H1 (cell line): ENCODE measurements around the gene SBF1. TPM values are rescaled to one million over a fixed set of nuclear protein-coding genes. Genes with fewer than 3 reads are reported as not detected.

Experiments used
- CBX8 ChIP-seq: fragments of 300-800, 300-1000 bp; sonication (generic); IDR thresholded peaks from 2 replicates; pipeline ENCODE4 v1.7.1; 2016; ENCODE audit warnings: low read depth, low read length, borderline replicate concordance
- EP300 ChIP-seq, 2 experiments: IDR thresholded peaks; 1 replicate in 1 of 2; 2 replicates in 1 of 2; pipeline ENCODE4 v1.6.1; 2011 to 2012; ENCODE audit warnings: low read depth in 2 of 2, low read length in 2 of 2, mild to moderate bottlenecking in 2 of 2, borderline replicate concordance in 1 of 2, inconsistent platforms in 1 of 2, moderate library complexity in 1 of 2
- GTF2F1 ChIP-seq: IDR thresholded peaks from 2 replicates; pipeline ENCODE4 v1.6.1; 2012; ENCODE audit warnings: low read depth, low read length, improper control_type of control experiment, borderline replicate concordance
- POLR2AphosphoS5 ChIP-seq: IDR thresholded peaks from 2 replicates; pipeline ENCODE4 v1.6.1; 2011; ENCODE audit warnings: low read depth, low read length
- SIX5 ChIP-seq: IDR thresholded peaks from 2 replicates; pipeline ENCODE4 v1.6.1; 2011; ENCODE audit warnings: mild to moderate bottlenecking, low read depth, low read length
- polyA plus RNA-seq, 7 experiments: library from polyadenylated mRNA; depleted of rRNA in 3 of 7; stranded (reverse) in 5 of 7; unstranded in 2 of 7; fragments of >200 nt in 5 of 7; fragments of 200-250 nt in 2 of 7; gene quantifications; 1 replicate in 5 of 7; 2 replicates in 1 of 7; 4 replicates in 1 of 7; pipeline versions ENCODE4 v1.2.1 to v1.2.3, GENCODE V29; 2011 to 2013; ENCODE audit warnings: missing spikeins in 2 of 7, mixed read lengths in 2 of 7
- total RNA-seq: library from RNA; stranded (reverse); fragmentation: NEBNext Ultra II Directional; extraction: Animal tissue kit (Norgen Biotek cat#: 25700); gene quantifications from 2 replicates; pipeline ENCODE4 v1.2.1, GENCODE V29; 2021

Gene SBF1
- total and polyA plus RNA-seq, 2 of the 8 experiments (the other 6 are each of a cell fraction or from before 2014, with no cell fraction given): 29.1 to 71.5 TPM

DNA sequence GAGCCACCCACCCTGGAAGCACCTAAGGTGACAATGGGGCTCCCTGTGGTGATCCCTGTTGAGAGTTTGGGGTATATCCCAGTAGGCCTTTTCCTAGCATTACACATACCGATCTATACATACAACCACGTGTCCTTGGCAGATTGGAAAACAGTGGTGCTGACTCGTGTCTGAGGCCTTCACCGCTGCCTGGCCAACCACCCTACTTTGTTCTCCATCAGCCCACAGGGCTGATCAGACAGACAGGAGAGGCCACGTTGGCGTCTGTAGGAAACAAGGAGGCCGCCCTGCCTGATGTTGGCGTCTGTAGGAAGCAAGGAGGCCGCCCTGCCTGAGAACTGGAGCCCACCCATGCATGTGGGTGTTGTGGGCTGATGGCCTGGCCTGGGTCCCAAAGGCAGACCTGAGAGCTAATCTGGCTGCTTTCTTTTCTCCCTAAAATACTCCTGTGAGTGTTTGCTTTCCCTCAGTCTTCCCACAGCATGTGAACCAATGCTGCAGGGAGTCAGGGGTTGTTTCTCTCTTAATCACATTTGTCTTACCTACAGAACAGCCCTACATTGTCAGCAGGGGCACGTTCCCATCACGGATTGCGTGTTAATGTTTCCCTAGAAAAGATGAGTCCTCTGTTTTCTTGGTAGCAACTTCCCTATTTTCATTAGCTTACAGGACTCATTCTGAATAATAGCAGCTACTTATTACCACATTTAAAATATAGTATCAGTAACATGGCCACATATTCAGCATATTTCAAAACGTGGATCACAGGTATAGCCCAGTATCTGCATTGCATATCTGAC, 57.2 kb downstream of the SBF1 start (continued):
- TF ChIP-seq CBX8 (no peak), POLR2AphosphoS5 (no peak), GTF2F1 (no peak), EP300 (IDR thresholded peaks at IDR 0.05; ENCODE audit: borderline replicate concordance in 1 of 2, low read depth in 2 of 2, low read length in 2 of 2) (no peak), SIX5 (no peak)
